Activated naive CD4-positive, alpha-beta T cell treated with anti-CD3 and anti-CD28 coated beads, Interleukin-2, amount 50 U/mL, for 16 hours (primary cell): ENCODE results near the gene LCE2D.

ENCODE experiments used
- DNase-seq: peaks from one replicate; pipeline ENCODE4 v3.0.0-alpha.2; 2020

LCE2D gene

DNA sequence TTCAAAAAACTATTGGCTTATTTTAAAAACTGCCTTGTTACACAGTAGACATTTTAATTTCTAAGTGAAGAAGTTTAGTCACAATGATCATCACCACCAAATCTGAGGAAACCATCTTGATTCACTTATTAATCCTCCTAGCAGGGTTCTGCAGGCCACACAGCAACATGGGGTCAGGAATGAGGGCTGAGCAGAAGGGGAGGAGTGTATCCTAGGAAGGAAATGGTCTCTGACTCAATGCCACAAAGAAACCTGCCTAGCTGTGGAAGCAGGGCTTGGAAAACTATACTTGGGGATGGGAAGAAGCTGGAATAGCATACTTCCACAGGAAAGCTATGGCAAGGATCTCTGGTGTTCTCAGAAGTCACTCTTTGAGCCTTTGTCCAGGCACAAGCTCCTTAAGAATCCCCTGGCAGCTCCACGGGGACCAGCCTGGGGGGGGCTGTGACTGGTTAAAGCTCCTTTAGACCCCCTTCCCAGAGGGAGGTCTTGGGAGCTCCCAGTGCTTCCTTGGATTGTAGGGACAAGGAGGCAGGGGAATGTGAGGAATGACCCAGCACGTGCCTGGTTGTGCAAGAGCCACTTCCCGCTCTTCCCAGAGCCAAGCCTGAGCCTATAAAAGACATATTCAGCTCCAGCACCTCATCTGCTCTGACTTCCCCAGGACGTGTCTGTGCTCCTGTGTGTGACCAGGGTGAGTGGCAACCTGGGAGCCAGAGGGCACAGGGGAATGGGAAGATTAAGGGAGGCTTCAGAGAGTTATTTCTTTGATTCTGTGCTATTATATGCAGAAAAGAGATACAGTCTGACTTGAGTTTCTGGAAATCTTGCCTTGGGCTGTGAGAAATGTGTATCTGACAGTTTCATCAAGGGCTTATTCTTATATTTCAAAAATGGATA is 34.8 kb downstream of the LCE2D start, which contains the start of gene LCE2A:
Gene LCE2A (plus strand): TSS at position 645 of the 900 bp plus-strand sequence. CDS start 557 bp downstream, outside the sequence.
- no peak for DNase-seq

DNA sequence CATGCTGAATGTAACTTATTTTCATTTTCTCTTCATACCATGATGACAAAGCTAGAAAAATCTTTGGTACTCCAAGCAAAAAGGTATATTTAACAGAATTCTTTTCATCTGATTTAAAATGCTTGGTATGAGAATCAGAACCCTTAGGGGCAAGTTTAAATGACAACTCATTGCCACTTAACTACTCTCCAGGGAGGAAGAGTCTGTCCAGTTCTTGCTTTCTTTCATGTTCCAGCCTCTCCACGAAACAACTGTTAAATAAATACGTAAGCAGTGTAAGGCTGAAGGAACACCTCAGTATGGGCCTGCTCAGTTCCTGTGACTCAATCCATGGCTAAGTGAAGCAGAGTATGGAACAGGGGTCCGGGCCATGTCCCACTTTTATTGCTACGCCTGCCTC is 36.6 kb downstream of the LCE2D start:
- no peak for DNase-seq

DNA sequence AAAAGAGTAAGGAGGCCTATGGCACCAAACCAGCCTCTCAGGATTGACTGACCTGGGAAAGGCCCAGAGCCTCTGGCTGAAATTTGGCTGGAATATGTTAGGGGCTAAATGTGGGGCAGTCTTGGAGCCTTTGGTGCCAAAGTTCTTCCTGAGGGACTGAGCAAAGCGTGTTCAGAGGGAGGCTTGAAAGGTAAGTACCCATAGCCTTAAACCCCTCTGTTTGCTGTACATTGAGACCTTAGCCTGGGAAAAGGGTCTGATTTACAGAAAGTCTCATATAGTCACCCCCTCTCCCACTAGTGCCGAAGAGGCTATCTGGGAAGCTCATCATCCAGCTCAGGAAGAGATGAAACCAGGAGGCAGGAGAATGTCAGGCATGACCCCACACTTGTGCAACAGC is 44.7 kb downstream of the LCE2D start, which contains the start of gene LCE4A:
Gene LCE4A (plus strand): TSS at position 301 of the 400 bp plus-strand sequence. CDS start 916 bp downstream, outside the sequence.
- no peak for DNase-seq
